Iris pigment epithelial cell (primary cell): ENCODE results near the gene FTL.

Source experiments
- DNase-seq: peaks from one replicate; pipeline ENCODE4 v3.0.0-alpha.2; 2011; ENCODE audit warnings: low read depth

Gene FTL

DNA sequence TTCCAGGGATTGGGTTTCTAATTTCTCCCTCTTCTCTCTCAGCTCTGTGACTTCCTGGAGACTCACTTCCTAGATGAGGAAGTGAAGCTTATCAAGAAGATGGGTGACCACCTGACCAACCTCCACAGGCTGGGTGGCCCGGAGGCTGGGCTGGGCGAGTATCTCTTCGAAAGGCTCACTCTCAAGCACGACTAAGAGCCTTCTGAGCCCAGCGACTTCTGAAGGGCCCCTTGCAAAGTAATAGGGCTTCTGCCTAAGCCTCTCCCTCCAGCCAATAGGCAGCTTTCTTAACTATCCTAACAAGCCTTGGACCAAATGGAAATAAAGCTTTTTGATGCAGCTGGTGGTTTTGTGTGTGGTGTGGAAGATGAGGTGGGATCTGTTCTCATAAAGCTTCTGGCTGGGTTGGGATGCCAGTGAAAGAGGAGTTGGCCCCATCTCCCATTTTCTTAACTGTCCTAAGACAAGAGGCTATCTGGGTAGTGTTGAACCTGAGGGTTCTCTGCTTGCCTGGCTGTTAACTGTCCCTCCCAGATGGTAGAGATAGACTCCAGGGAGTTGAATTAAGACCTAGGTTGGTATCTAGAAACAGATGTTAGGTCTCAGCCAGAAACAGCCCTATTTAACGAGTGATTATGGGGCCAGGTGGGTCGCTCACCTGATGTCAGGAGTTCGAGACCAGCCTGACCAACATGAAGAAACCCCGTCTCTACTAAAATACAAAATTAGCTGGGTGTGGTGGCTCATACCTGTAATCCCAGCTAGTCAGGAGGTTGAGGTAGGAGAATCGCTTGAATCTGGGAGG is 1.6 kb downstream of the FTL start:
- no peak for DNase-seq

DNA sequence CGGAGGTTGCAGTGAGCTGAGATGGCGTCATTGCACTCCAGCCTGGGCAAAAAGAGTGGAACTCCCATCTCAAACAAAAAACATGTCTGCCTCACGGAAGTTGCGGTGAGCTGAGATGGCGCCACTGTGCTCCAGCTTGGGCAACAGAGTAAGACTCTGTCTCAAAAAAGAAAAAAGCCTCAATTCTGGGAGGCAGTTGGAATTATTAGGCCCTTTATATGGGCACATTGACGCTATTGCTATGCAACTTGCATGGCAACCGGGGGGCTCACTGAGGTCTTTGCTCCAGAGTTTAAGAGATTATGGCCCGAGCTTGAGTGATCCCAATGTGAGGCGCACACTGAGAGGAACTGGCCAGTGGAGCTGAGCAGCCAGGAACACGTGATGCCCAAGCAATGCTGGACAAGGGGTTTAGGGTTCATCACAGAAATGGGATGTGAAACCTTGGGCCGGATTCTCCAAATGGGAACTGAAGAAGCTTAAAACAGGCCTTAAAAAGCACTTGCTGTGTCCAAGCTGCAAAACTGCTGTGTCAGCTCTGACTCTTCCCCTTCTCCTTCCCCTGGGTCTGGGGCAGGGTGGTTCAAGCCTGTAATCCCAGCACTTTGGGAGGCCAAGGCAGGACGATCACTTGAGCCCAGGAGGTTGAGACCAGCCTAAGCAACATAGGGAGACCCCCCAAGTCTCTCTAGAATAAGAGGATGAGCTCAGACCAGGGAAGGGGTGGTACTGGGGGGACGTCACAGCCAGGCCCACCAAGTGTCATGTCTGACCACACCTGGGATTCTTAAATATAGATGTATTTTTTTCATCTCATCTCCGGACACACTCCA is 2.5 kb downstream of the FTL start:
- DNase-seq, result peak; percentile 65

DNA sequence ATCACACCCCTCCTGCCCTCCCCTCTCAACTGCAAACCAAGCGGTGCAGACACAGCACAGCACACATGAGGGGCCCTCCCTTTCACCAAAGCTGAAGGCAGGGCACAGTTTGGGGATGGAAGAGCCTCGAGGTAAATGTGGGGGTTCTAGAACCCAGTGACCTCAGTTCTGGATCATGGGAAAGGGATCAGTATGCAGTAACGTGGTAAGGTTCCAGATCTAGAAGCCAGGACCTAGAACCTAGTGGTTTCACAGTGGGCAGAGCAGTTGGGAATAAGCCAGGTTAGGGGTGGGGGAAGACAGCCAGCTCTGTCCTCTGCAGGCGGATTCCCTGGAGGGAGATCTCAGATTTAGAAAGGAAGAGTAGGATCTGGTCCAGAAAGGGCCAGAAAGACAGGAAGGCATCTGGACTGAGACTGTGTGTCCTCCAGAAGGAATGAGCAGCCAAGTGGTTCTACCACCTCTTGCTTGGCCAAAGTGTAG is 3.1 kb downstream of the FTL start:
- no peak for DNase-seq

DNA sequence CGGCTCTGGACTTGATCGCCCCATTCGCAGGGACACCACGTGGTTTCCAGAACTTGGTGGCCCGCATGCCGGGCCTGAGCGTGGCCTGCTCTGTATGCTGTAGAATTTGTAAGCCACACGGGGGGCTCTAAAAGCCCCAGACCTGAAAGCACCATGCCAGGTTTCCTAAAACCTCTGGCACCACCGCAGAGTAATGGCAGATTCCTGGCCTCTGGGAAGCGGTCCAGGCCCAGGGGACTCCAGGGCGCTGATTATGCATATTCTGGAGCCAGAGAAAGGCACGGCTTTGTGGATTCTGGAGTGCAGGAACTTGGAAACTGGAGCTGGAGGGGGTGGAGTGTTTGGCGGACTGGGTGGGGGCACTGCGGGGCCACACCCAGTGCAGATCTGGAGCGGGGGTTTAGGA is 3.7 kb downstream of the FTL start:
- no peak for DNase-seq

DNA sequence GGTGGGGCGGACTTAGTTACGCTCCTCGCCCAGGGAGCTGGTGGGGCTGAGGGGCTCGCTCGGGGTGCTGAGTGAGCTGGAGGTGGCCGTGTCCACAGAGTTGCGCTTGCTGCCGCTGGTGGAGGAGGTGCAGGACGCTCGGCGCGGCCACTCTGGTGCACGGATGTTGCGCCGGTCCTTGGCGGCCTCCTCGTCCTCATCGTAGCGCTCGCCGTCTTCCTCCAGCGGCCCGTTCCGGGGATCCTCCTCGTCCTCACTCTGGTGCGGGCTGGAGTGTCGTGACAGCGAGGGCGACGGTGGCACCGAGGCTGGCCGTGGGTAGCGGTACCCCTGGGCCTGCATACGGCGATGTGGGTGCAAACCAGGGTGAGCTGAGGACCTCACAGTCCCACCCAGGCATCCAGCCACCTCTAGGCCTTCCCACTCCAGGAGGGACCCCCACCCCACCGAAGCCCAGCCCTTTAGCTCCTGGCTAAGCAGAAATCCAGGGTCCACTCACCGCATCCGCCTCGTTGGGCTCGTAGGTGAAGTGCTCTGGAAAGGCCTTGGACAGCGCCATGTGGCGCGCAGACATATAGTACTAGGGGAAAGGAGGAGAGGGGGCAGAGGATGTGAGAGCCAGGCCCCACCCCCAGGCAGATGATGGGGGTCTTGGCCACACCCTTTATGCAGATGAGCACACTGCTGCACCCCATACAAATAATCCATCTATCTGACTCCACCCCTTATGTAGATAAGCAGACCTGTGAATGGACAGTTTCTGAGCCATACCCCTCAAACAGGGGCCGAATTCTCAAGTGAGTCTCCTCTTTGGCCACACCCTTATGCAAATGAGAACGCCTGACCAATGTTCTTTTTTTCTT is 4.4 kb downstream of the FTL start:
- DNase-seq, result peak; percentile 55

DNA sequence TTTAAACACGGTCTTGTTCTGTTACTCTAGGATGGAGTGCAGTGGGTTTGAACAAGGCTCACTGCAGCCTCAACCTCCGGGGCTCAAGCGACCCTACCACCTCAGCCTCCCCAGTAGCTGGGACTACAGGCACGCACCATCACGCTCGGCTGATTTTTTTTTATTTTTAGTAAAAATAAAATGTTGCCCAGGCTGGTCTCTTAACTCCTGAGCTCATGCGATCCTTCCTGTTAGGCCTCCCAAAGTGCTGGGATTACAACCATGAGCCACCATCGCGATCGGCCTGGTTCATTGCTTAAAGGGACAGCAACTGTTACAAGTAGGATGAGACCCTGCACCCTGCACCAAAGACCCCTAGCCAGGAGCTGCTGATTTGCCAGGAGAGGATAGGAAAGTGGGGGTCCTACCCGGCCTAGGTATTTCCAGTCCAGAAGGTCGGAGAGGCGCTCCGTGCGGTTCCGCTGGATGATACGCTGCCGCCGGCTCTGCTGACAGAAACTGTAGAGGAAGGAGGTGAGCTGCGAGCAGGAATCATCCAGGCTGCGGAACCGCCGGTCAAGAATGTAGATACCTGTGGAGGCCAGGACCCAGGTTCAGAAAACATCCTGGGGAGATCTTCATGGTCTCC is 5.1 kb downstream of the FTL start:
- DNase-seq, result no peak

DNA sequence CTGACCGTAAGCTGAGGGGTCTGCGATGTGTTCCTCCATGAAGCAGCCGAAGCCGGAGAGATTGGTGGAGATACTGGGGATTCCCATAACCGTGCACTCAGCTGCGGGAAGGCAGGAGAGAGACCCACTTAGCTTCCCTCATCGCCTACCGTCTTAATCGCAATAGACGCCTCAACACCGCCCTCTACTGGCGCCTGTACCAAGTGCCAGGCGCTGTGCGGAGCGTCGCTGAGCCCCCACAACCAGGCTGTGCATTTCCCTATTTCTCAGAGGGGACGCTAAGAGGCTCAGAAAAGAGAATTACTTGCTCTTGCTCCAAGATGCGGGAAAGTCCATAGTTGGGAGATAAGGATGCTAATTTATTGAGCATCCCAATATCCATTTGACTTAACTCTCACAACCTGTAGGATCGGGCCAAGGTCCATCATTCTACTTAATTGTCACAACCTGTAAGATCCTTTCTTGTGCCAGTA is 5.8 kb downstream of the FTL start:
- peak; percentile 72 for DNase-seq

DNA sequence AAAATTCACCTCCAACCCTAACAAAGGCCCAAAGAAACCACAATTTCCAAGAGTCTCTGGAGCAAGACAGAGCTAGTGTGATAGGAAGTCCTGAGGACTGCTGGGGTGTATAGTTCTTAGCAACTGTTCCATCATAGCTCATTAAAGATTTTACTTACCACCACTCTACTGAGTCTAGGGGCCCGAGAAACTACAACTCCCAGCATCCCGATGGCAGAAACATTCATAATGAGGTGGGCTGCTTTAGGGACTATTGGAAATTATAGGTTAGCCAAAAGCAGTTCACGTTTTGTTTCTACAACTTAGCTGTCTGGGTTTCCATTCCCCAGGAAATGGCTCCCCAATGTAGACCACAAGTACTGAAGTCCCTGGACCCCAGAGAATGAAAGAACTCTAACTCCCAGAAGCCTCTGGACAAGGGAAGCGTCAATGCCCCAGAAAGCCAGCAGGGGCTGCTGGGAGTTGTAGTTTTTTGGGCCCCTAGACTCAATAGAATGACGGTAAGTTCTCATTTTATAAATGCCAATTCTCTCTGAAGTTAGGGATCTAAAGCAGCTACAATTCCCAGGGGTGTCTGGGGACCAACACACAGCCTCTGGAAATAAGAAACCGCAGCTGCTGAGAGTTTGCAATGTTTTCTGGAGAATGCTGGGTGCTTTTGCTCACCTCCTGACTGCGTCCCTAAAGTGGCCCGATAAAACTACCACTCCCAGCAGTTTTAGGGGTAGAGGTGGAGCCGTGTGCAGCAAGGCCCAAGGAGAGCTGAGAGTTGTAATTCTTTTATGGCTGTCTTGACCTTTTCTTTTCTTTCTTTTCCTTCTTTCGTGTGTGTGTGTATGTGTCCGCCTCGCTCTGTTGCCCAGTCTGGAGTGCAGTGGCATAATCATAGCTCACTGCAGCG is 11.1 kb downstream of the FTL start:
- DNase-seq, result no peak

DNA sequence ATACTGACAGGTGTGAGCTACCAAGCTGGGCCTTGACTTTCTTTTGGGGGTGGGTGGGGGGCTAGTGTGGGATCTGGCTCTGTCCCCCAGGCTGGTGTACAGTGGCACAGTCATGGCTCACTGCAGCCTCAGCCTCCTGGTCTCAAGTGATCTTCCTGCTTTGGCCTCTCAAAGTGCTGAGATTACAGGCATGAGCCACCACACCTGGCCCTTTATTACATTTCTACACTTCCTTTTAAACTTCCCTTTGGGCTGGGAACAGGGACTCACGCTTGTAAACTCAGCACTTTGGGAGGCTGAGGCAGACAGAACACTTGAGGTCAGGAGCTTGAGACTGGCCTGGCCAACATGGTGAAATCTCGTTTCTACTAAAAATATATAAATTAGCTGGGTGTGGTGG is 12.0 kb downstream of the FTL start:
- no peak for DNase-seq

DNA sequence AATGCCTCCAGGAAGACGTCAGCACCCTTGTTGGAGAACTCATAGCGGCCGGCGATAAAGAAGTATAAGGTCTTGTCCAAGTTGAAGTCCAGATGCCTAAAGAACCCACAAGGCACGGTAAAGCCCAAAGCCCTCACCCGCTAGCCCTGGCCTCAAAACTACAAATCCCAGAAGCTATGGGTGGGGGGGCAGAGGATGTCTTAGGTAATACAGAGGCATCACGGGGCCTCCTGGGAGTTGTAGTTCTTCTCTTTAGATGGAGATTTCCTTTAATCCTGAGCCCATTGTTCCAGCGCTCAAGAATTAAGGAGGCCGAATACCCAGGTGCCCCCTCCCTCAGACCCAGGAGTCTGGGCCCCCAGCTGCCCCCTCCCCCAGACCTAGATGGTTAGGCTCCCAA is 17.2 kb downstream of the FTL start:
- no peak for DNase-seq

DNA sequence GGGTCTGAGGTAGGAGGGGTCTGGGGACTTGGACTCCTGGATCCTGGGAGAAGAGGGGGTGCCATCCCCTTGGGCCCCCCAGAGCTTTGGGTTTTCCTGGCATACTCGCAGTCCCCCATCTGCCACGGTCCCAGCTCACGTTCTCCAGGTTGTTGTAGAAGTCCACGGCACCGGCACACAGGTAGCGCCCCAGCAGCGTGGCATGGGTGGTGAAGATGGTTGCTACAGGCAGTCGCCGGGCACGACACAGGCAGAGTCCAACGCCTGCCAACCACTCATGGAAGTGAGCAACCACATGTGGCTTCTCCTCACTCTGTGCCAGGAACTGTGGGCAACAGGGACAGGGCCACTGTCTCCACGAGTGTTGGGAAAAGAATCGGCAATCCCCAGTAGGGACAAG is 20.6 kb downstream of the FTL start:
- no peak for DNase-seq

DNA sequence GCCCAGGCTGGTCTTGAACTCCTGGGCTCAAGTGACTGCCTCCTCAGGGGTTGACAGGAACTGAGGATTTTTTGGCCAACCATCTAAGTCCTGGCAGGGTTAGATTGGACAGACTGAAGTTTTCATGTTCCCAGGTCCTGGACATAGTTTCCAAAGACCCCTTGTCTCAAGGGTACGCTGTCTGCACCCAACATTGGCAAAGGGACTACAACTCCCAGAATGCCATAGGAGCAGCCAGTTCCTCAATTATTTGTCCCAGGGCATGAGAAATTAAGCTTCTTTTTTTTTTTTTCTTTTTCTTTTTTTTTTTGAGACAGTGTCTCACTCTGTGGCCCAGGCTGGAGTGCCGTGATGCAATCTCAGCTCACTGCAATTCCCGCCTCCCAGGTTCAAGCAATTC is 21.1 kb downstream of the FTL start:
- no peak for DNase-seq

DNA sequence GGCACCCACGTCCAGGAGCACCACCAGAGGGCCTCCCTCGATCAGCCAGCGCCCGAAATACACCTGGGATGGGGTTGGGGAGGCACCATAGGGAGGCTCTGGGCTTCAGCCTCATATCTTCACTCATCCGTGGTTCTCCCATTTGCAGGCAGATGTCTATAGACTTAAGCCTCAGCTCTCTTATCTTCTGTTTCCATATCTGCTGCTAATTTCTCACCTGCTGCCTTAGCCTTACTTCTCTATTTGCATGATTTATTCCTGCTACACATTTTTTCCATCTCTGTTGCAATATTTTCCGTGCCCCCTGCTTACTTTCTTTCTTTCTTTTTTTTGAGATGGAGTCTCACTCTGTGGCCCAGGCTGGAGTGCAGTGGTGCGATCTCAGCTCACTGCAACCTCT is 22.2 kb downstream of the FTL start:
- no peak for DNase-seq

DNA sequence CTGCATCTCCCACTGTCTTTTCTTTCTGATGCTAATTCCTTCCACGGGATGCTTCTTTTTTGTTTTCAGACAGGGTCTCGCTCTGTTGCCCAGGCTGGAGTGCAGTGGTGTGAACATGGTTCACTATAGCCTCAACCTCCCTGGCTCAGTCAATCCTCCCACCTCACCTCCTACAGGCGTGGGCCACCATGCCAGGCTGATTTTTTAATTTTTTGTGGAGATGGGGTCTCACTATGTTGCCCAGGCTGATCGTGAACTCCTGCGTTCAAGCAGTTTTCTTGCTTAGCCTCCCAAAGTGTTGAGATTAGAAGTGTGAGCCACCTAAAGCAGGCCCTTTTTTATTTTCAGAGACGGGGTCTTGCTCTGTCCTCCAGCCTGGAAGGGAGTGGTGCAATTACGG is 23.2 kb downstream of the FTL start:
- no peak for DNase-seq

DNA sequence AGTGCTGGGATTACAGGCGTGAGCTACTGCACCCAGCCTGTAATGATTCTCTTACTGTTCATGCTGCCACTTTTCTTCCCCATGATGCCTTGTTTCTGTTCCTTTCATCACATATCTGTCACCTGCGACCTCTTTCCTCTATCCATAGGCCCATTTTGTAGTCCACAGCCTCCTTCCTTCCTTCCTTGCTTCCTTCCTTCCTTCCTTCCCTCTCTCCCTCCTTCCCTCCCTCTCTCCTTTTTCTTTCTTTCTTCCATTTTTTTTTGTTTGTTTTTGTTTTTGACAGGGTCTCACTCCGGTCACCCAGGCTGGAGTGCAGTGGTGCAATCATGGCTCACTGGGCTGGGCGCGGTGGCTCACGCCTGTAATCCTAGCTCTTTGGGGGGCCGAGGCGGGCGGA is 23.8 kb downstream of the FTL start:
- DNase-seq, result no peak

DNA sequence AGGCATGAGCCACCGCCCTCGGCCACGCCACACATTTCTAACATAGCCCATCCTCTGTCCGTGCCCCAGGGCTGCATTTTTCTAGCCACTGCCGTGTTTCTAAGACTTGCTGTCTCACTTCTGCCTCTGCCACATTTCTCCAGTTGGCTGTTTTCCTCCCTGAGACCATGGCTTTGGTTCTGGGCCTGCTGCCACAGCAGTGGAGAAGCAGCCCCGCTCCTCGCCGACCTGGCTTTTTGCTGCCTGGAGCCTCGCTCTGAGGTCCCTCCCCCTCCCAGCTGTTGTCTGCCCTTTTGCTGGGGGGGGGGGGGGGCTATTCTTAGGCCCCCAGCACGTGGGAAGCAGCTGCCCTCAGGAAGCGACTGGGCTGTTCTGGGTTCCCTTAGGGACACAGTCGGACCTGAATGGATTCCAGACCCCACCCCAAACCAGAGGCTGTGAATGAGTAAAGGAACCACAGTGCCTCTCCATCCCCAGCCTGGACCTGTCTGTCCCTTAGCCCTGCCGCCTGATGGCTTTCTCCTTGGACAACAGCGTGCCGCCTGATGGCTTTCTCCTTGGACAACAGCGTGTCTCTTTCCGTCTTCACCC is 24.7 kb downstream of the FTL start:
- DNase-seq, result no peak

DNA sequence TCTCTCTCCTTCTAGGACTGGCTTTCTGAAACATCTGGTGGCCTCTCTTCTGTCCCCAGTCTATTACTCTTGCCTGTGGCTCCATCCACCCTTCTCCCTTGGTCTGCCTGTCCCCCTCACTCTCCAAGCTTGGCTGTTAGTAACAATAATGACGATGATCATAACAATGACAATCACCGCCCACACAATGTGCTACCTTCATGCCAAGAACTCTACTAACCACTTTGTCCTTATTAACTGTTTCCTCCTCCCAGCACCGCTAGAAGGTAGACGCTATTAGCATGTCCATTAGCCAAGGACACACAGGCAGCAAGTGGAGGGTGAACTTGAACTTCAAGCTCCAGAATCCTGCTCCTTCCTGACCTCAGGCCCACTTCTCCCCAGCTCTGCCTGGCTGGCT is 25.3 kb downstream of the FTL start:
- no peak for DNase-seq

DNA sequence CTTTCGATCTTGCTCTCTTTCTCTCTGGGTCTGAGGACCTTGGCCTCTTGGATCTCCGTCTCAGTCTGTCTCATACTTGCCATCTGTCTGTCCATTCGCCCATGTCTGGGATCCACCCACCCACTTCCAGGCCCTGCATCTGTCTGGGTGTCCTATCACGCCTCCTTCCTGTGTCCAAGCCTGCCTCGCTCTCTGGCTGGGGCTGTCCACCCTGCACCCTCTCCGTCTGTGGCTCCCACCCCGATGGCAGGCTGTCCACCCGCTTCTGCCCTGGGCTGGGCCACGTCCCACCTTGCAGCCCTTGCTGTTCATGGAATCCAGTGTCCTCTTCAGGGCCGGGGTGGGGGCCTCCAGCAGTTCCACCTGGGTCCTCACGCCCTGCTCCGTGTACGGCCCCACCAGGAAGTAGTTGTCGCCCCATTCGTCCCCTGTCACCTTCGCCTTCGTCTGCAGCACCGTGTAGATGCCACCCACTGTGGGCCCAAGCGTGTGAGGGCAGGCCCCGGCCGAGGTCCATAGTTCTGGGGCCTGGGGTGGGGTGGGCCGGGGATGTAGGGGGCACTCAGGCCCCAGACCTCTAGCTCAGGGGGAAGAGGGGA is 26.0 kb downstream of the FTL start:
- no peak for DNase-seq

DNA sequence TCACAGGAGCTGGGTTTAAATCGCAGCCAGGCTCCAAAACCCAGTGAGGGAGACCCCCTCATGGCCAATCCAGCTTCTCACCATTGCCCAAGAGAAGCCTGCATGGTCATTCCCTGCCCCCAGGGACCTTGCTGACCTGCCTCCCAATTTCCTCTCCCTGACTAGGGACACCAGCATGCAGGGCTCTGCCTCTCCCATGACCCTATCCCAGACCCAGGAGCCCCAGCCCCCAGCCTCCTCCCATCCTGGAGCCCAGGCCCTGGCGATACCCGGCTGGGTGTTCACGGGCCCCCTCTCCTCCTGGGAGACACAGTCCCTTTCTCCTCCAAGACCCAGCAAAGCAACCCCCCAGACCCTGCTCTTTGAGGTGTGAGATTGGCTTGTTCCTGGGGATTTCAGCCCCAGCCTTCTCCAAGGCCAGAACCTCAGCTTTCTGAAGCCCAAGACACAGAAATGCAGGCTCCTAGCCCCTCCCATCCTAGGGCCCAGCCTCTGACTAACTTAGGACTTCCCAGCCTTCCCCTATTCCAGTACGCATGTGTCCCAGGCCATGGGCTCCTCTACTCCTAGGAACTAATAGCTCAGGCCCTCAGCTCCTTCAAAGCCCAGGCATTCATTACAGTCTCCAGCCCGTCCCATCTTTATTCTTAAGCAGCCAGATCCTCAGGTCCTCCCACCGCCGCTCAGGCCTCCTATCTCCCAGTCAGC is 26.9 kb downstream of the FTL start:
- peak; percentile 88 for DNase-seq
